Neural progenitor cell (in vitro differentiated cells): Measurements from ENCODE around the gene FOXO6.

Experiments
- CTCF ChIP-seq: fragments of 200-600 bp; sonication (generic); IDR thresholded peaks from 2 replicates; pipeline ENCODE4 v1.5.1; 2017; ENCODE audit warnings: antibody characterized with exemption, mild to moderate bottlenecking
- EZH2 ChIP-seq: fragments of 200-600 bp; sonication (generic); IDR thresholded peaks from 2 replicates; pipeline ENCODE4 v1.6.1; 2017; ENCODE audit warnings: antibody characterized with exemption, mild to moderate bottlenecking, moderate library complexity
- EZH2phosphoT487 ChIP-seq: fragments of 200-600 bp; sonication (generic); IDR thresholded peaks from 2 replicates; pipeline ENCODE4 v1.6.1; 2017; ENCODE audit warnings: antibody characterized with exemption

GRCh38 chr1:41373373-41373772 lies 12.1 kb downstream of the FOXO6 start:
- no peak for TF ChIP-seq CTCF
- TF ChIP-seq EZH2phosphoT487, result no peak
- no peak for TF ChIP-seq EZH2
